Ovary (tissue), 9 donors: ENCODE data around the gene SBF2. TPM values are rescaled to one million over a fixed set of nuclear protein-coding genes. Genes with fewer than 3 reads are reported as not detected.
"Not testable (repeated sequence)": the region's sequence is repeated elsewhere in the genome, so short reads cannot be mapped to it uniquely, and the experiment has no call there.

Source experiments
- DNase-seq, 5 donors: peaks; one replicate each; pipeline ENCODE4 v3.0.0-alpha.2; 2019 to 2020
- H3K27ac ChIP-seq, 2 donors: fragments of 200-600 bp; one replicate each; pipeline versions ENCODE4 v1.5.1 to v1.8.0; 2019 to 2022
- H3K27me3 ChIP-seq: fragments of 200-600 bp; one replicate; pipeline ENCODE4 v1.8.0; 2022
- H3K36me3 ChIP-seq: fragments of 200-600 bp; sonication (generic); one replicate; pipeline ENCODE4 v1.5.1; 2019
- H3K4me1 ChIP-seq: one replicate; pipeline ENCODE4 v1.8.1; 2013; ENCODE audit warnings: mild to moderate bottlenecking, moderate library complexity; ENCODE audit not compliant: insufficient read depth
- H3K4me3 ChIP-seq: fragments of 200-600 bp; sonication (generic); one replicate; pipeline ENCODE4 v1.5.1; 2017
- H3K9me3 ChIP-seq, 2 donors: fragments of 200-600 bp in 1 of 2; sonication (generic) in 1 of 2; one replicate each; pipeline versions ENCODE4 v1.5.1 to v1.8.1; 2013 to 2019; ENCODE audit warnings: mild to moderate bottlenecking in 1 of 2, moderate library complexity in 1 of 2
- CTCF ChIP-seq, 3 donors: fragments of 450-650 bp in 2 of 3; fragments of 200-600 bp in 1 of 3; IDR thresholded peaks; one replicate each; pipeline versions ENCODE4 v1.5.1 to v1.8.0; 2016 to 2022; ENCODE audit warnings: antibody characterized with exemption in 3 of 3, mild to moderate bottlenecking in 1 of 3
- EP300 ChIP-seq: sonication (generic); formaldehyde crosslinking; IDR thresholded peaks from one replicate; pipeline ENCODE4 v1.6.1; 2017; ENCODE audit warnings: antibody characterized with exemption
- POLR2A ChIP-seq: fragments of 450-650 bp; IDR thresholded peaks from one replicate; pipeline ENCODE4 v1.6.1; 2017; ENCODE audit warnings: antibody characterized with exemption, mild to moderate bottlenecking, moderate library complexity
- WGBS, 3 donors: extraction: QIAGEN DNeasy Blood & Tissue Kit in 1 of 3; methylation state at CpG; one replicate each; pipeline versions ENCODE4 v1.1.5 to v1.1.7; 2013 to 2017; 5-methylcytosine and 5-hydroxymethylcytosine counted together
- intact Hi-C, 4 donors: fragments of 100-400 bp; cut with DNase I; formaldehyde crosslinking; loops; one replicate each; pipeline versions ENCODE4 v1.11.0 to v1.15.1; 2022 to 2023
- polyA plus RNA-seq, 2 donors: library from polyadenylated mRNA; stranded (reverse); fragments of 200-250 nt in 1 of 2; fragments of 350-450 nt in 1 of 2; fragmentation: Illumina TruSeq in 1 of 2; extraction: RNeasy Lipid Tissue Mini Kit (QIAGEN cat#74804) in 1 of 2; gene quantifications; one replicate each; pipeline ENCODE4 v1.2.3, GENCODE V29; 2013 to 2014
- total RNA-seq, 7 donors: library from RNA; depleted of rRNA in 2 of 7; stranded (reverse); fragments of >200 nt in 2 of 7; fragmentation: NEBNext Ultra II Directional in 3 of 7; extraction: Animal tissue kit (Norgen Biotek cat#: 25700) in 3 of 7; gene quantifications; one replicate each; pipeline versions ENCODE4 v1.1.0 to v1.2.4, GENCODE V29; 2016 to 2023
- donor health status: DM: no; HTN: no; CAD: no; lungs with moderate emphysema.
- donor health status: DM: no; HTN: no; CAD: no.
- donor health status: Bipolar disorder and iron deficiency.
- donor health status: DM: yes; HTN: yes; CAD: no.
- donor health status: DM: no; HTN: no; CAD: no.
- donor health status: DM: yes; HTN: yes; CAD: no.

SBF2 gene
- total and polyA plus RNA-seq, 9 donors: 27.4 to 77.5 (median 50.8) TPM

GRCh38 chr11:10095412-10096208 lies 198.4 kb downstream of the SBF2 start:
- intact Hi-C loops: no loop called here
- 87 to 93% (median 90%) methylated on average over 4 of the region's 4 CpGs for WGBS, 3 donors
- no peaks in the 10 kb centered on the region for H3K27me3 ChIP-seq
- H3K9me3 ChIP-seq: no peaks in the 10 kb centered on the region
- H3K36me3 ChIP-seq: no peaks in the 10 kb centered on the region
- peaks cover 1% of the 10 kb centered on the region for H3K4me1 ChIP-seq
- DNase-seq: no peak
- no peak overlapping the region for H3K4me3 ChIP-seq
- TF ChIP-seq CTCF (IDR thresholded peaks at IDR 0.05) (no peak), POLR2A (no peak), EP300 (no peak)
- H3K27ac ChIP-seq: no peak overlapping the region

GRCh38 chr11:10092426-10092825 lies 201.6 kb downstream of the SBF2 start:
- TF ChIP-seq EP300 (no peak), POLR2A (no peak), CTCF (IDR thresholded peaks at IDR 0.05) (no peak)
- Histone ChIP-seq H3K4me1 (peaks cover 3% of the 10 kb centered on the region), H3K27me3 (no peaks in the 10 kb centered on the region), H3K9me3 (no peaks in the 10 kb centered on the region), H3K4me3 (no peak overlapping the region), H3K27ac (no peak overlapping the region), H3K36me3 (no peaks in the 10 kb centered on the region)
- no peak for DNase-seq
- 95 to 98% (median 98%) methylated on average over 5 of the region's 5 CpGs for WGBS, 3 donors
- intact Hi-C loops: no loop called here

- TF ChIP-seq EP300 (no peak), CTCF (IDR thresholded peaks at IDR 0.05) (no peak), POLR2A (no peak)
- no peaks in the 10 kb centered on the region for H3K9me3 ChIP-seq
- H3K36me3 ChIP-seq: no peaks in the 10 kb centered on the region
- intact Hi-C loops: no loop called here
- peaks cover 3% of the 10 kb centered on the region for H3K4me1 ChIP-seq
- H3K27me3 ChIP-seq: no peaks in the 10 kb centered on the region
- H3K4me3 ChIP-seq: no peak overlapping the region
- no peak overlapping the region for H3K27ac ChIP-seq
- WGBS, 3 donors: 42 to 56% (median 47%) methylated on average over 3 of the region's 3 CpGs
- DNase-seq: no peak
Observed at GRCh38 chr11:10091314-10092045, 202.5 kb downstream of the SBF2 start.

- H3K4me1 ChIP-seq, H3K27me3 ChIP-seq, intact Hi-C loops, DNase-seq, H3K9me3 ChIP-seq, H3K4me3 ChIP-seq, H3K36me3 ChIP-seq, H3K27ac ChIP-seq: not testable (repeated sequence)
- 50 to 52% (median 51%) methylated on average over 4 of the region's 4 CpGs for WGBS, 3 donors
Observed at GRCh38 chr11:10087923-10088225, 206.1 kb downstream of the SBF2 start.
